Stomach smooth muscle (tissue), 2 donors: ENCODE results near the gene HPCAL1.

ENCODE experiments used
- H3K27ac ChIP-seq: one replicate; pipeline ENCODE4 v1.7.0; 2013; ENCODE audit warnings: mild to moderate bottlenecking, low read length, inconsistent platforms
- H3K27me3 ChIP-seq, 2 donors: one replicate each; pipeline ENCODE4 v1.7.0; 2013; ENCODE audit warnings: low read length in 2 of 2; ENCODE audit not compliant: insufficient read depth in 2 of 2, control insufficient read depth in 1 of 2
- H3K36me3 ChIP-seq, 2 donors: one replicate each; pipeline ENCODE4 v1.7.0; 2013; ENCODE audit warnings: low read length in 2 of 2; ENCODE audit not compliant: control insufficient read depth in 2 of 2, insufficient read depth in 2 of 2
- H3K4me1 ChIP-seq: one replicate; pipeline ENCODE4 v1.7.0; 2013; ENCODE audit warnings: low read length; ENCODE audit not compliant: control insufficient read depth, insufficient read depth
- H3K4me3 ChIP-seq, 2 donors: one replicate each; pipeline ENCODE4 v1.7.0; 2013; ENCODE audit warnings: low read length in 2 of 2
- H3K9ac ChIP-seq, 2 donors: one replicate each; pipeline ENCODE4 v1.7.0; 2013; ENCODE audit warnings: low read length in 2 of 2, mild to moderate bottlenecking in 1 of 2
- H3K9me3 ChIP-seq, 2 donors: one replicate each; pipeline ENCODE4 v1.7.0; 2013; ENCODE audit warnings: low read length in 2 of 2; ENCODE audit not compliant: control insufficient read depth in 2 of 2
- donor health status: healthy.
- donor health status: Pancreatic carcinoma.

HPCAL1 gene

GRCh38 chr2:10385933-10386773 lies 83.4 kb downstream of the HPCAL1 start:
- H3K9me3 ChIP-seq = no peaks in the 10 kb centered on the region
- no peaks in the 10 kb centered on the region for H3K27me3 ChIP-seq
- H3K9ac ChIP-seq = no peak overlapping the region
- H3K4me1 ChIP-seq = peaks cover 13% of the 10 kb centered on the region
- H3K4me3 ChIP-seq = no peak overlapping the region
- H3K27ac ChIP-seq = no peak overlapping the region
- no peaks in the 10 kb centered on the region for H3K36me3 ChIP-seq

- Histone ChIP-seq H3K36me3 (no peaks in the 10 kb centered on the region), H3K4me1 (peaks cover 11% of the 10 kb centered on the region), H3K27ac (no peak overlapping the region), H3K9me3 (no peaks in the 10 kb centered on the region), H3K27me3 (no peaks in the 10 kb centered on the region), H3K4me3 (no peak overlapping the region), H3K9ac (no peak overlapping the region)
Observed at GRCh38 chr2:10387033-10387432, 84.3 kb downstream of the HPCAL1 start.

GRCh38 chr2:10388954-10389560 lies 86.4 kb downstream of the HPCAL1 start:
- peaks cover 7% of the 10 kb centered on the region for H3K4me1 ChIP-seq
- no peak overlapping the region for H3K9ac ChIP-seq

GRCh38 chr2:10389573-10389972 lies 86.9 kb downstream of the HPCAL1 start:
- Histone ChIP-seq H3K36me3 (no peaks in the 10 kb centered on the region), H3K9me3 (no peaks in the 10 kb centered on the region), H3K27ac (no peak overlapping the region), H3K9ac (no peak overlapping the region), H3K4me3 (no peak overlapping the region), H3K27me3 (no peaks in the 10 kb centered on the region), H3K4me1 (peaks cover 6% of the 10 kb centered on the region)

More at GRCh38 chr2:10388954-10389560, 86.4 kb downstream of the HPCAL1 start:
- Histone ChIP-seq H3K9me3 (no peaks in the 10 kb centered on the region), H3K4me3 (no peak overlapping the region), H3K27ac (no peak overlapping the region), H3K36me3 (no peaks in the 10 kb centered on the region), H3K27me3 (no peaks in the 10 kb centered on the region)

- Histone ChIP-seq H3K27ac (no peak overlapping the region), H3K27me3 (no peaks in the 10 kb centered on the region), H3K4me1 (peaks cover 6% of the 10 kb centered on the region), H3K9ac (no peak overlapping the region), H3K4me3 (no peak overlapping the region), H3K9me3 (no peaks in the 10 kb centered on the region), H3K36me3 (no peaks in the 10 kb centered on the region)
Observed at GRCh38 chr2:10390369-10390801, 87.7 kb downstream of the HPCAL1 start.

- Histone ChIP-seq H3K9ac (no peak overlapping the region), H3K27me3 (no peaks in the 10 kb centered on the region), H3K9me3 (no peaks in the 10 kb centered on the region), H3K27ac (no peak overlapping the region), H3K4me3 (no peak overlapping the region), H3K36me3 (no peaks in the 10 kb centered on the region), H3K4me1 (peaks cover 6% of the 10 kb centered on the region)
Observed at GRCh38 chr2:10392100-10392499, 89.4 kb downstream of the HPCAL1 start.

GRCh38 chr2:10392548-10392947 lies 89.8 kb downstream of the HPCAL1 start:
- Histone ChIP-seq H3K36me3 (no peaks in the 10 kb centered on the region), H3K27me3 (no peaks in the 10 kb centered on the region), H3K4me3 (no peak overlapping the region), H3K9me3 (no peaks in the 10 kb centered on the region), H3K9ac (no peak overlapping the region), H3K4me1 (peaks cover 6% of the 10 kb centered on the region), H3K27ac (no peak overlapping the region)

- Histone ChIP-seq H3K4me1 (peaks cover 7% of the 10 kb centered on the region), H3K4me3 (no peak overlapping the region), H3K27me3 (no peaks in the 10 kb centered on the region), H3K27ac (no peak overlapping the region), H3K9me3 (no peaks in the 10 kb centered on the region), H3K9ac (no peak overlapping the region), H3K36me3 (no peaks in the 10 kb centered on the region)
Observed at GRCh38 chr2:10392951-10393639, 90.4 kb downstream of the HPCAL1 start.

GRCh38 chr2:10393640-10393982 lies 90.9 kb downstream of the HPCAL1 start:
- Histone ChIP-seq H3K9ac (no peak overlapping the region), H3K36me3 (no peaks in the 10 kb centered on the region), H3K27me3 (no peaks in the 10 kb centered on the region), H3K27ac (no peak overlapping the region), H3K4me3 (no peak overlapping the region), H3K4me1 (peaks cover 7% of the 10 kb centered on the region), H3K9me3 (no peaks in the 10 kb centered on the region)

- Histone ChIP-seq H3K4me3 (no peak overlapping the region), H3K27me3 (no peaks in the 10 kb centered on the region), H3K9me3 (no peaks in the 10 kb centered on the region), H3K9ac (no peak overlapping the region), H3K36me3 (peaks cover 0 to 2% of the 10 kb centered on the region in 2 donors), H3K27ac (no peak overlapping the region), H3K4me1 (peaks cover 6% of the 10 kb centered on the region)
Observed at GRCh38 chr2:10395893-10396292, 93.2 kb downstream of the HPCAL1 start.
